LoVo (cell line): ENCODE measurements around the gene ADGRL2.

Experiments used
- DNase-seq: peaks from one replicate; pipeline ENCODE4 v3.0.0-alpha.2; 2016; ENCODE audit warnings: low spot score

The ADGRL2 gene

GRCh38 chr1:81806432-81806770, 5.7 kb downstream of the ADGRL2 start:
- no peak for DNase-seq

GRCh38 chr1:81808760-81809159, 8.0 kb downstream of the ADGRL2 start:
- DNase-seq: no peak

- no peak for DNase-seq
Measured at GRCh38 chr1:81809808-81810207, 9.1 kb downstream of the ADGRL2 start.

GRCh38 chr1:81811757-81812371, 11.1 kb downstream of the ADGRL2 start:
- DNase-seq: no peak

- DNase-seq: no peak
Measured at GRCh38 chr1:81812712-81813111, 12.0 kb downstream of the ADGRL2 start.

GRCh38 chr1:81813691-81814090, 13.0 kb downstream of the ADGRL2 start:
- DNase-seq: no peak

GRCh38 chr1:81819613-81820012, 18.9 kb downstream of the ADGRL2 start:
- no peak for DNase-seq

GRCh38 chr1:81820765-81821164, 20.0 kb downstream of the ADGRL2 start:
- DNase-seq: no peak

GRCh38 chr1:81823082-81823481, 22.3 kb downstream of the ADGRL2 start:
- DNase-seq: no peak

GRCh38 chr1:81824759-81825158, 24.0 kb downstream of the ADGRL2 start:
- no peak for DNase-seq

- no peak for DNase-seq
Measured at GRCh38 chr1:81827942-81828341, 27.2 kb downstream of the ADGRL2 start.

- no peak for DNase-seq
Measured at GRCh38 chr1:81832573-81832972, 31.8 kb downstream of the ADGRL2 start.

GRCh38 chr1:81833722-81834121, 33.0 kb downstream of the ADGRL2 start:
- no peak for DNase-seq

- no peak for DNase-seq
Measured at GRCh38 chr1:81834268-81834667, 33.5 kb downstream of the ADGRL2 start.

GRCh38 chr1:81834921-81835698, 34.4 kb downstream of the ADGRL2 start:
- DNase-seq: no peak

GRCh38 chr1:81836007-81836626, 35.4 kb downstream of the ADGRL2 start:
- no peak for DNase-seq

GRCh38 chr1:81838600-81839218, 38.0 kb downstream of the ADGRL2 start:
- no peak for DNase-seq

- DNase-seq: no peak
Measured at GRCh38 chr1:81840805-81841204, 40.1 kb downstream of the ADGRL2 start.

GRCh38 chr1:81841795-81842194, 41.1 kb downstream of the ADGRL2 start:
- DNase-seq: no peak

GRCh38 chr1:81844477-81844876, 43.7 kb downstream of the ADGRL2 start:
- DNase-seq: no peak

- no peak for DNase-seq
Measured at GRCh38 chr1:81846630-81847029, 45.9 kb downstream of the ADGRL2 start.

GRCh38 chr1:81847063-81847462, 46.3 kb downstream of the ADGRL2 start:
- DNase-seq: no peak
